HCT116 (cell line): Measurements from ENCODE around the gene SCN1A. TPM values are rescaled to one million over a fixed set of nuclear protein-coding genes. Genes with fewer than 3 reads are reported as not detected.

ENCODE experiments used
- ATAC-seq: fragments of 200-7000 bp; cut with Tn5 transposase; 2 replicates; pipeline ENCODE4 v1.9.1; 2020; ENCODE audit warnings: mild to moderate bottlenecking, moderate library complexity
- BruUV-seq: library from RNA; stranded (reverse); fragments of 400-500 nt; replicated peaks from 2 replicates; lab custom pipeline; 2021; lab: Mats Ljungman, UMichigan
- CTCF ChIA-PET: fragments of 300-600 bp; sonication (Branson Sonifier 250); formaldehyde crosslinking; loops from one replicate; lab custom pipeline; 2021; ENCODE audit warnings: antibody characterized with exemption; lab: Charles Lee
- POLR2A ChIA-PET: fragments of 300-600, 350-600 bp; sonication (Branson Sonifier 250); formaldehyde crosslinking; loops from one replicate; lab custom pipeline; 2021; ENCODE audit warnings: antibody characterized with exemption; lab: Charles Lee
- RAD21 ChIA-PET, 2 experiments: fragments of 300-600 bp; sonication (Branson Sonifier 250); formaldehyde crosslinking; loops; one replicate each; lab custom pipeline; 2023; ENCODE audit warnings: low total read pairs in 2 of 2; ENCODE audit not compliant: uncharacterized antibody in 2 of 2, unreplicated experiment in 2 of 2, low non-redundant PET in 1 of 2; lab: Charles Lee
- DNase-seq: peaks from one replicate; pipeline ENCODE4 v3.0.0-alpha.2; 2010; ENCODE audit warnings: low read depth, low spot score
- H2AFZ ChIP-seq: fragments of 200-600 bp; shearing (Covaris generic), sonication (generic); 2 replicates; pipeline ENCODE4 v1.6.1; 2017; ENCODE audit warnings: low read depth, mixed run types, mixed read lengths, antibody characterized with exemption, low read length; ENCODE audit not compliant: poor library complexity, severe bottlenecking
- H3K27ac ChIP-seq: 2 replicates; pipeline ENCODE4 v1.5.1; 2012; ENCODE audit warnings: low read depth, low read length
- H3K27me3 ChIP-seq: fragments of 200-600 bp; sonication (generic); 2 replicates; pipeline ENCODE4 v1.6.1; 2016; ENCODE audit warnings: mixed run types, low read length, mixed read lengths; ENCODE audit not compliant: insufficient read depth
- H3K36me3 ChIP-seq, 2 experiments: fragments of 200-500 bp in 1 of 2; fragments of 200-600 bp in 1 of 2; sonication (Bioruptor generic) in 1 of 2; sonication (generic) in 1 of 2; 2 replicates each; pipeline versions ENCODE4 v1.5.1 to v1.6.1; 2014 to 2016; ENCODE audit warnings: low read length in 2 of 2, inconsistent platforms in 1 of 2, mixed read lengths in 1 of 2, mixed run types in 1 of 2; ENCODE audit not compliant: insufficient read depth in 2 of 2, control insufficient read depth in 1 of 2
- H3K4me1 ChIP-seq, 2 experiments: fragments of 200-600 bp in 1 of 2; sonication (generic) in 1 of 2; 2 replicates each; pipeline versions ENCODE4 v1.5.1 to v1.6.1; 2012 to 2017; ENCODE audit warnings: low read length in 2 of 2, inconsistent platforms in 1 of 2, mild to moderate bottlenecking in 1 of 2, mixed read lengths in 1 of 2, mixed run types in 1 of 2, moderate library complexity in 1 of 2; ENCODE audit not compliant: insufficient read depth in 2 of 2, control insufficient read depth in 1 of 2
- H3K4me2 ChIP-seq: fragments of 200-600 bp; sonication (generic); 2 replicates; pipeline ENCODE4 v1.6.1; 2017; ENCODE audit warnings: mixed run types, low read length, mixed read lengths
- H3K4me3 ChIP-seq, 2 experiments: fragments of 200-600 bp in 1 of 2; sonication (generic) in 1 of 2; replicated peaks in 1 of 2; 2 replicates each; pipeline ENCODE4 v1.5.1; 2011 to 2016; ENCODE audit warnings: low read length in 2 of 2, control low read depth in 1 of 2, low read depth in 1 of 2, mild to moderate bottlenecking in 1 of 2, mixed read lengths in 1 of 2, mixed run types in 1 of 2
- H3K79me2 ChIP-seq: fragments of 200-600 bp; sonication (generic); 2 replicates; pipeline ENCODE4 v1.6.1; 2017; ENCODE audit warnings: mild to moderate bottlenecking, mixed run types, low read length, moderate library complexity, mixed read lengths; ENCODE audit not compliant: insufficient read depth
- H3K9ac ChIP-seq: fragments of 200-600 bp; sonication (generic); 2 replicates; pipeline ENCODE4 v1.6.1; 2016; ENCODE audit warnings: low read length, mixed read lengths
- H3K9me2 ChIP-seq: fragments of 200-600 bp; sonication (generic), shearing (Covaris generic); 2 replicates; pipeline ENCODE4 v1.6.1; 2017; ENCODE audit warnings: mixed run types, mild to moderate bottlenecking, moderate library complexity; ENCODE audit not compliant: insufficient read depth
- H3K9me3 ChIP-seq, 2 experiments: fragments of 200-500 bp in 1 of 2; fragments of 200-600 bp in 1 of 2; sonication (Bioruptor generic) in 1 of 2; sonication (generic) in 1 of 2; 2 replicates each; pipeline ENCODE4 v1.6.1; 2014 to 2017; ENCODE audit warnings: low read length in 2 of 2, mixed read lengths in 2 of 2, inconsistent platforms in 1 of 2, low read depth in 1 of 2, mild to moderate bottlenecking in 1 of 2, mixed run types in 1 of 2, moderate library complexity in 1 of 2; ENCODE audit not compliant: control insufficient read depth in 1 of 2, insufficient read depth in 1 of 2
- H4K20me1 ChIP-seq: fragments of 200-600 bp; sonication (generic), shearing (Covaris generic); 2 replicates; pipeline ENCODE4 v1.6.1; 2017; ENCODE audit warnings: mixed run types, mild to moderate bottlenecking, moderate library complexity; ENCODE audit not compliant: insufficient read depth
- CBX3 ChIP-seq: IDR thresholded peaks from 2 replicates; pipeline ENCODE4 v1.6.1; 2012; ENCODE audit warnings: low read depth
- CEBPB ChIP-seq: IDR thresholded peaks from 2 replicates; pipeline ENCODE4 v1.6.1; 2012; ENCODE audit warnings: low read depth
- EZH2 ChIP-seq: fragments of 200-600 bp; sonication (generic); IDR thresholded peaks from 2 replicates; pipeline ENCODE4 v1.6.1; 2017; ENCODE audit warnings: antibody characterized with exemption, mixed run types
- EZH2phosphoT487 ChIP-seq: fragments of 200-600 bp; IDR thresholded peaks from 2 replicates; pipeline ENCODE4 v1.6.1; 2018; ENCODE audit warnings: antibody characterized with exemption, borderline replicate concordance
- FOSL1 ChIP-seq: IDR thresholded peaks from 2 replicates; pipeline ENCODE4 v1.6.1; 2012; ENCODE audit warnings: low read depth
- JUND ChIP-seq: IDR thresholded peaks from 2 replicates; pipeline ENCODE4 v1.6.1; 2012
- POLR2A ChIP-seq: IDR thresholded peaks from 2 replicates; pipeline ENCODE4 v1.7.0; 2011; ENCODE audit warnings: borderline replicate concordance; ENCODE audit not compliant: insufficient read depth, insufficient read length; ENCODE audit errors: extremely low read depth
- POLR2AphosphoS5 ChIP-seq: IDR thresholded peaks from 2 replicates; pipeline ENCODE4 v1.6.1; 2011; ENCODE audit warnings: mild to moderate bottlenecking, low read depth, low read length, moderate library complexity
- RAD21 ChIP-seq: IDR thresholded peaks from 2 replicates; pipeline ENCODE4 v1.6.1; 2012; ENCODE audit warnings: low read depth, mild to moderate bottlenecking
- SIN3A ChIP-seq: IDR thresholded peaks from 2 replicates; pipeline ENCODE4 v1.6.1; 2012; ENCODE audit warnings: low read depth
- SP1 ChIP-seq: IDR thresholded peaks from 2 replicates; pipeline ENCODE4 v1.6.1; 2012; ENCODE audit warnings: low read depth
- TCF7L2 ChIP-seq: IDR thresholded peaks from 2 replicates; pipeline ENCODE4 v1.7.0; 2011; ENCODE audit warnings: borderline replicate concordance, inconsistent platforms; ENCODE audit not compliant: insufficient read depth, insufficient read length; ENCODE audit errors: extremely low read depth
- YY1 ChIP-seq: IDR thresholded peaks from 2 replicates; pipeline ENCODE4 v1.6.1; 2011; ENCODE audit warnings: low read length, low read depth, moderate library complexity, mild to moderate bottlenecking; ENCODE audit not compliant: insufficient replicate concordance; ENCODE audit errors: extremely low read depth
- ZNF274 ChIP-seq: fragments of 200-500 bp; sonication (Bioruptor generic); IDR thresholded peaks from 2 replicates; pipeline ENCODE4 v1.6.1; 2014; ENCODE audit warnings: mild to moderate bottlenecking, low read depth, low read length, inconsistent platforms
- intact Hi-C: fragments of 100-400 bp; cut with micrococcal nuclease; formaldehyde crosslinking; loops from 2 replicates; pipeline ENCODE4 v1.10.0; 2022
- total RNA-seq: library from RNA; stranded (reverse); gene quantifications from one replicate; pipeline ENCODE4 v1.2.1, GENCODE V29; 2021; ENCODE audit not compliant: unreplicated experiment
- TF ChIP-seq, protein P1 (sequence below), 3 experiments: fragments of 200-600 bp in 1 of 3; sonication (generic) in 1 of 3; IDR thresholded peaks in 2 of 3; conservative IDR thresholded peaks in 1 of 3; 2 replicates each; pipeline ENCODE4 v1.5.1; 2012 to 2017; ENCODE audit warnings: low read depth in 2 of 3, low read length in 2 of 3, antibody characterized with exemption in 1 of 3, borderline replicate concordance in 1 of 3, control low read depth in 1 of 3, mild to moderate bottlenecking in 1 of 3, mixed read lengths in 1 of 3, mixed run types in 1 of 3, moderate library complexity in 1 of 3; ENCODE audit not compliant: insufficient read depth in 1 of 3
- TF ChIP-seq, protein P2 (sequence below): IDR thresholded peaks from 2 replicates; pipeline ENCODE4 v1.6.1; 2012; ENCODE audit warnings: low read depth

SCN1A gene
- total RNA-seq, 1 experiment from 2014 or later, result not detected

DNA sequence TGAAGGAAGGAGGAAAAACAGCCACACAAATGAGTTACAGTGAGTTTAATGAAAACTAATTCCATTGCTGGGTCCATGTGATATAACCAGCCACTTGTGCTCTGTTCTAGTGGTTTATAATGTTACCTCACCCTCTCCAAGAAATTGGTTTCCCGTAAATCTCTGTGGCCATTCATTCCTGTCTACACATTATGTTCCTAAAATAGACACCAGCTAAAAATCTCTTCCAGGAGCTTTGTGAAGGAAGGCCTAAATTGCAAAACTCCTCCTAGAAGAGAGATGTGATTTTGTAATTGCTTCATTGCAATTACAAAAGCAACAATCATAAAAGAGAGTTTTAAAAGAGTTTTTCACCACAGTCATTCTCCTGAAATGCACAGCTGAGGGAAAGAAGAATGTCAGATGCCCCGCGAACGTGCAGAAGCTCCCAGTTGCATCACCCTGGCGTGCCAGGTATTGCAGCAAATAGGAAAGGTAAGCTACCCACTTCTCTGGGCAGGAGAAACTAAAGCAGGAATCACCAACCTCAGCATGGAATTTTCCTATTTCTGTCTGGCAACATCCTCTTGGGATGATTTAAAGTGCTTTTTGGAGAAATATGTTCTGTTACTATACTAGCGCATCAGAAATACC lies 1.7 kb downstream of the SCN1A start:
- Histone ChIP-seq H3K9me3 (no peaks in the 10 kb centered on the region), H3K9ac (no peak overlapping the region), H3K27ac (no peak overlapping the region), H4K20me1 (no peaks in the 10 kb centered on the region), H3K4me3 (no peak overlapping the region), H3K27me3 (peaks cover 59% of the 10 kb centered on the region), H3K9me2 (no peaks in the 10 kb centered on the region), H3K36me3 (no peaks in the 10 kb centered on the region), H3K79me2 (no peaks in the 10 kb centered on the region), H3K4me2 (no peak overlapping the region), H2AFZ (no peak overlapping the region), H3K4me1 (no peaks in the 10 kb centered on the region)
- intact Hi-C loops, result loop anchor here (10.0 kb wide), 1 partner anchor 721 kb away; no protein-coding TSS in a partner anchor
- CTCF ChIA-PET, result interaction anchor here (4.0 kb wide), 1 partner anchor 68 kb away, joined by 46 read pairs; no protein-coding TSS in a partner anchor
- RAD21 ChIA-PET, result no interaction called here
- ATAC-seq (no peak), DNase-seq (no peak)
- BruUV-seq, result no TSS peak
- POLR2A ChIA-PET, result no interaction called here
- TF ChIP-seq POLR2A, result no peak

DNA sequence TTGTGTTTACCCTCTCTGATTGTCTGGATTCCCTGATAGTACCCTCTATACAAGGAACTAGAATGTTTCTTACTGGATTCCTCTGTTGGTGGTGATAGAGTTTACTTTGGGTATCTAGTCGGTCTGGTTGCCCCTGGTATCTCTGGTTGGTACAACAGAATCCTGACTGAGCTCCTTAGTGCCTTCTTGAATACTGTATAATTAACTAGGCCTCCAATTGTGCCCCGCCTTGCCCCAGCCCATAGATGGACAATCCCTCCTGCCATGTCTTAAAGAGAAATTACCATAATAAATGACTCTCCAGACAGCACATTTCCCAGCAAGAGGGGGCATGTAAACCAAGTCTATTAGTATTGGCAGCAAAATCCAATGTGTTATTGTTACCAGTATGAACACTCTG lies 2.3 kb downstream of the SCN1A start:
- ChIA-PET RAD21 (no interaction called here), CTCF (interaction anchor here (4.0 kb wide), 1 partner anchor 68 kb away, joined by 46 read pairs; no protein-coding TSS in a partner anchor), POLR2A (no interaction called here)
- no peak for DNase-seq
- Histone ChIP-seq H3K4me3 (no peak overlapping the region), H3K27me3 (peaks cover 53% of the 10 kb centered on the region), H3K9me2 (no peaks in the 10 kb centered on the region), H4K20me1 (no peaks in the 10 kb centered on the region), H3K9me3 (no peaks in the 10 kb centered on the region), H3K4me1 (no peaks in the 10 kb centered on the region), H2AFZ (no peak overlapping the region), H3K79me2 (no peaks in the 10 kb centered on the region), H3K36me3 (no peaks in the 10 kb centered on the region), H3K27ac (no peak overlapping the region), H3K9ac (no peak overlapping the region), H3K4me2 (no peak overlapping the region)
- ATAC-seq, result no peak
- intact Hi-C loops, result loop anchor here (10.0 kb wide), 1 partner anchor 721 kb away; no protein-coding TSS in a partner anchor
- no TSS peak for BruUV-seq
- TF ChIP-seq FOSL1 (no peak), SP1 (no peak), TCF7L2 (no peak), YY1 (no peak), EZH2 (no peak), JUND (no peak), CEBPB (no peak), POLR2A (no peak), POLR2AphosphoS5 (no peak), EZH2phosphoT487 (no peak), RAD21 (no peak), ZNF274 (no peak), CBX3 (no peak), SIN3A (no peak)
- TF ChIP-seq, protein P1, sequence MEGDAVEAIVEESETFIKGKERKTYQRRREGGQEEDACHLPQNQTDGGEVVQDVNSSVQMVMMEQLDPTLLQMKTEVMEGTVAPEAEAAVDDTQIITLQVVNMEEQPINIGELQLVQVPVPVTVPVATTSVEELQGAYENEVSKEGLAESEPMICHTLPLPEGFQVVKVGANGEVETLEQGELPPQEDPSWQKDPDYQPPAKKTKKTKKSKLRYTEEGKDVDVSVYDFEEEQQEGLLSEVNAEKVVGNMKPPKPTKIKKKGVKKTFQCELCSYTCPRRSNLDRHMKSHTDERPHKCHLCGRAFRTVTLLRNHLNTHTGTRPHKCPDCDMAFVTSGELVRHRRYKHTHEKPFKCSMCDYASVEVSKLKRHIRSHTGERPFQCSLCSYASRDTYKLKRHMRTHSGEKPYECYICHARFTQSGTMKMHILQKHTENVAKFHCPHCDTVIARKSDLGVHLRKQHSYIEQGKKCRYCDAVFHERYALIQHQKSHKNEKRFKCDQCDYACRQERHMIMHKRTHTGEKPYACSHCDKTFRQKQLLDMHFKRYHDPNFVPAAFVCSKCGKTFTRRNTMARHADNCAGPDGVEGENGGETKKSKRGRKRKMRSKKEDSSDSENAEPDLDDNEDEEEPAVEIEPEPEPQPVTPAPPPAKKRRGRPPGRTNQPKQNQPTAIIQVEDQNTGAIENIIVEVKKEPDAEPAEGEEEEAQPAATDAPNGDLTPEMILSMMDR (IDR thresholded peaks at IDR 0.05 in 2 of 3, conservative IDR thresholded peaks at IDR 0.05 in 1 of 3; ENCODE audit: borderline replicate concordance in 1 of 3, insufficient read depth in 1 of 3, low read depth in 2 of 3, low read length in 2 of 3), result no peak
- TF ChIP-seq, protein P2, sequence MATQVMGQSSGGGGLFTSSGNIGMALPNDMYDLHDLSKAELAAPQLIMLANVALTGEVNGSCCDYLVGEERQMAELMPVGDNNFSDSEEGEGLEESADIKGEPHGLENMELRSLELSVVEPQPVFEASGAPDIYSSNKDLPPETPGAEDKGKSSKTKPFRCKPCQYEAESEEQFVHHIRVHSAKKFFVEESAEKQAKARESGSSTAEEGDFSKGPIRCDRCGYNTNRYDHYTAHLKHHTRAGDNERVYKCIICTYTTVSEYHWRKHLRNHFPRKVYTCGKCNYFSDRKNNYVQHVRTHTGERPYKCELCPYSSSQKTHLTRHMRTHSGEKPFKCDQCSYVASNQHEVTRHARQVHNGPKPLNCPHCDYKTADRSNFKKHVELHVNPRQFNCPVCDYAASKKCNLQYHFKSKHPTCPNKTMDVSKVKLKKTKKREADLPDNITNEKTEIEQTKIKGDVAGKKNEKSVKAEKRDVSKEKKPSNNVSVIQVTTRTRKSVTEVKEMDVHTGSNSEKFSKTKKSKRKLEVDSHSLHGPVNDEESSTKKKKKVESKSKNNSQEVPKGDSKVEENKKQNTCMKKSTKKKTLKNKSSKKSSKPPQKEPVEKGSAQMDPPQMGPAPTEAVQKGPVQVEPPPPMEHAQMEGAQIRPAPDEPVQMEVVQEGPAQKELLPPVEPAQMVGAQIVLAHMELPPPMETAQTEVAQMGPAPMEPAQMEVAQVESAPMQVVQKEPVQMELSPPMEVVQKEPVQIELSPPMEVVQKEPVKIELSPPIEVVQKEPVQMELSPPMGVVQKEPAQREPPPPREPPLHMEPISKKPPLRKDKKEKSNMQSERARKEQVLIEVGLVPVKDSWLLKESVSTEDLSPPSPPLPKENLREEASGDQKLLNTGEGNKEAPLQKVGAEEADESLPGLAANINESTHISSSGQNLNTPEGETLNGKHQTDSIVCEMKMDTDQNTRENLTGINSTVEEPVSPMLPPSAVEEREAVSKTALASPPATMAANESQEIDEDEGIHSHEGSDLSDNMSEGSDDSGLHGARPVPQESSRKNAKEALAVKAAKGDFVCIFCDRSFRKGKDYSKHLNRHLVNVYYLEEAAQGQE, result no peak
